Measurements from ENCODE around the gene AP4B1. TPM values are rescaled to one million over a fixed set of nuclear protein-coding genes. Genes with fewer than 3 reads are reported as not detected.

AP4B1 gene
- total RNA-seq, 1 donor from 2014 or later: 16.3 TPM

- intact Hi-C loops (cut with DNase I): no loop called here
- H3K4me3 ChIP-seq: no peak overlapping the region
- peaks cover 5% of the 10 kb centered on the region for H3K4me1 ChIP-seq
- ATAC-seq: no peak
- no peak overlapping the region for H3K27ac ChIP-seq
- H3K36me3 ChIP-seq: no peaks in the 10 kb centered on the region
- no peaks in the 10 kb centered on the region for H3K27me3 ChIP-seq (ENCODE audit: low read depth)
- no peaks in the 10 kb centered on the region for H3K9me3 ChIP-seq
- no peak for DNase-seq
- TF ChIP-seq CTCF (IDR thresholded peaks at IDR 0.05): no peak
Measured at GRCh38 chr1:113922957-113923356, 18.4 kb upstream of the AP4B1 start.

- H3K36me3 ChIP-seq: no peaks in the 10 kb centered on the region
- H3K9me3 ChIP-seq: no peaks in the 10 kb centered on the region
- no peak overlapping the region for H3K4me3 ChIP-seq
- ATAC-seq (no peak), DNase-seq (no peak)
- no peaks in the 10 kb centered on the region for H3K27me3 ChIP-seq (ENCODE audit: low read depth)
- H3K27ac ChIP-seq: no peak overlapping the region
- TF ChIP-seq CTCF (IDR thresholded peaks at IDR 0.05): no peak
- H3K4me1 ChIP-seq: no peaks in the 10 kb centered on the region
- intact Hi-C loops (cut with DNase I): no loop called here
Measured at GRCh38 chr1:113918243-113918642, 13.6 kb upstream of the AP4B1 start.

GRCh38 chr1:113917400-113918082 is 12.9 kb upstream of the AP4B1 start:
- Histone ChIP-seq H3K36me3 (no peaks in the 10 kb centered on the region), H3K4me1 (peaks cover 6% of the 10 kb centered on the region), H3K4me3 (no peak overlapping the region), H3K27ac (no peak overlapping the region), H3K27me3 (ENCODE audit: low read depth) (no peaks in the 10 kb centered on the region), H3K9me3 (no peaks in the 10 kb centered on the region)
- intact Hi-C loops (cut with DNase I): no loop called here
- DNase-seq (no peak), ATAC-seq (no peak)
- no peak for TF ChIP-seq CTCF (IDR thresholded peaks at IDR 0.05)

- no peaks in the 10 kb centered on the region for H3K36me3 ChIP-seq
- H3K4me3 ChIP-seq: no peak overlapping the region
- DNase-seq (no peak), ATAC-seq (no peak)
- no peak for TF ChIP-seq CTCF (IDR thresholded peaks at IDR 0.05)
- H3K27ac ChIP-seq: no peak overlapping the region
- no peaks in the 10 kb centered on the region for H3K27me3 ChIP-seq (ENCODE audit: low read depth)
- peaks cover 7% of the 10 kb centered on the region for H3K4me1 ChIP-seq
- no peaks in the 10 kb centered on the region for H3K9me3 ChIP-seq
- intact Hi-C loops (cut with DNase I): no loop called here
Measured at GRCh38 chr1:113916974-113917373, 12.4 kb upstream of the AP4B1 start.

GRCh38 chr1:113913887-113914664 is 9.5 kb upstream of the AP4B1 start:
- Histone ChIP-seq H3K4me3 (no peak overlapping the region), H3K9me3 (no peaks in the 10 kb centered on the region), H3K27ac (no peak overlapping the region), H3K27me3 (ENCODE audit: low read depth) (no peaks in the 10 kb centered on the region), H3K36me3 (peaks cover 21% of the 10 kb centered on the region), H3K4me1 (peaks cover 7% of the 10 kb centered on the region)
- DNase-seq: no peak
- no peak for ATAC-seq
- intact Hi-C loops (cut with DNase I): no loop called here
- TF ChIP-seq CTCF (IDR thresholded peaks at IDR 0.05): no peak

All from lower lobe of right lung (tissue), 2 donors.